ENCODE results near the gene CSPG4.
"Not testable (repeated sequence)": the region's sequence is repeated elsewhere in the genome, so short reads cannot be mapped to it uniquely, and the experiment has no call there.

The CSPG4 gene

DNA sequence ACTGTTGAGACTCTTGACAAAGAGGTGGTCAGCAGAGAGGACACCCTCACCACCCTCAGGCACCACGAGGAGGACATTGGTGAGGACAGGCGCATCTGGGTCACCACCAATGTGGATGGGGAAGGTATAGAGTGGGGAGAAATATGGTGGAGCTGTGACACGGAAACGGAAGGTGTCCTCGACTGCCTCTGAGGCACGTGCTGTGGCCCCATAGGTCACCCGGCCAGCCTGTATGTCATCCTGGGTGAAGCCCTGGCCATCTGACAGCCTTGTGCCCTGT lies 24.4 kb downstream of the CSPG4 start:
- no peak for DNase-seq (ENCODE audit: low read depth, low spot score)

GRCh38 chr15:75687486-75688277 lies 25.0 kb downstream of the CSPG4 start:
- DNase-seq (ENCODE audit: low read depth, low spot score), result no peak

- peak; percentile 34 for DNase-seq (ENCODE audit: low read depth, low spot score)
Measured at GRCh38 chr15:75686212-75686642, 26.4 kb downstream of the CSPG4 start.

GRCh38 chr15:75685195-75685594 lies 27.5 kb downstream of the CSPG4 start:
- DNase-seq (ENCODE audit: low read depth, low spot score), result no peak

DNA sequence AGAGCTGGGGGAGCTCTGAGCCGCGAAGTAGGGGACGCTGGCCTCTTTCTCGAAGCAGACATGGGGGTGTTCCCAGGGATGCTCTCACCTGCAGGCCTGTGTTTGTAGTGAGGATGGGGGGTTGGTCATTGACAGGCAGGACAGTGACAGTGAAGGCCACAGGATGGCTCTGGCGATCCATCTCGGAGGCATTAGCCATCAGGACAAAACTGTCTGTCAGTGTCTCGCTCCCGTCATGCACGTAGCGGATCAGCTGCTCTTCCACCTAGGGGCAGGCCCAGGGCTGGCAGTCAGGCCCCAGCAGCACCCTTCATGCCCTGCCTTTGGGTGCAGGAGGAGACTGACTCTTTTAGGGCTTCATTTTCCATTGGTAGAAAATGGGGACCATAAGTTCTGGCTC lies 28.0 kb downstream of the CSPG4 start:
- DNase-seq (ENCODE audit: low read depth, low spot score), result no peak

DNA sequence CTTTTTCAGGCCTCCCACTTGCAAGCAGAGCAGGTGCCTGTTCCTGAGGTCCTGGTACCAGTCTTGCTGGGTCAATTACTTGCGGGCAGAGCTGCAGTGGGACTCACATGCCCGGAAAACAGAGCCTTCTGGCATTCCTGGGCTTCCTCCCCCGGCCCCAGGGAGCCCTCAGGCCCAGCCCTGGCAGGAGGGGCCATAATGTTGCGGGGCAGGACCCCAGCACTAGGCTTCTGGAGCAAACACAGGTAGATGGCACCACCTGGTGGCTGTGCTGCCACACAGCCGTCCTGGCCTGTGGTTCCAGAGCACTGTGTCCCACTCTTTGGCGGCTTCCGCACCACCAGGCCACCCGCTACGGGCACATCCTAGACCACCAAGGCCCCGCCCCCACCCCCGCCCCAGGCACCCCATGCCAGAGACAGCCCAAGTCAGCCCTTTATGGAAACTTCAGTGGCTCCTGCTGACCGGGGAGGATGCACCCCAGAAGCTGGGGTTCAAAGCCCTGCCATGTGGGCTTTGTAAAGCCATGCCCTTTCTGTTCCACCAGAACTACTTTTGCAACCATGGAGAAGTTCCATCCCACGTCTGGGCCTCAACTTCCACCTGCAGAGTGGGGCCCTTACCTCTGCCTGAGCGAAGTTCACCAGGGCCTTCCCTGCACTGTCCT lies 28.9 kb downstream of the CSPG4 start:
- DNase-seq (ENCODE audit: low read depth, low spot score), result peak; percentile 18

- no peak for DNase-seq (ENCODE audit: low read depth, low spot score)
Measured at GRCh38 chr15:75682181-75683135, 30.2 kb downstream of the CSPG4 start.

- DNase-seq (ENCODE audit: low read depth, low spot score), result no peak
Measured at GRCh38 chr15:75680007-75680789, 32.5 kb downstream of the CSPG4 start.

- not testable (repeated sequence) for DNase-seq (ENCODE audit: low read depth, low spot score)
Measured at GRCh38 chr15:75678324-75678690, 34.3 kb downstream of the CSPG4 start.

DNA sequence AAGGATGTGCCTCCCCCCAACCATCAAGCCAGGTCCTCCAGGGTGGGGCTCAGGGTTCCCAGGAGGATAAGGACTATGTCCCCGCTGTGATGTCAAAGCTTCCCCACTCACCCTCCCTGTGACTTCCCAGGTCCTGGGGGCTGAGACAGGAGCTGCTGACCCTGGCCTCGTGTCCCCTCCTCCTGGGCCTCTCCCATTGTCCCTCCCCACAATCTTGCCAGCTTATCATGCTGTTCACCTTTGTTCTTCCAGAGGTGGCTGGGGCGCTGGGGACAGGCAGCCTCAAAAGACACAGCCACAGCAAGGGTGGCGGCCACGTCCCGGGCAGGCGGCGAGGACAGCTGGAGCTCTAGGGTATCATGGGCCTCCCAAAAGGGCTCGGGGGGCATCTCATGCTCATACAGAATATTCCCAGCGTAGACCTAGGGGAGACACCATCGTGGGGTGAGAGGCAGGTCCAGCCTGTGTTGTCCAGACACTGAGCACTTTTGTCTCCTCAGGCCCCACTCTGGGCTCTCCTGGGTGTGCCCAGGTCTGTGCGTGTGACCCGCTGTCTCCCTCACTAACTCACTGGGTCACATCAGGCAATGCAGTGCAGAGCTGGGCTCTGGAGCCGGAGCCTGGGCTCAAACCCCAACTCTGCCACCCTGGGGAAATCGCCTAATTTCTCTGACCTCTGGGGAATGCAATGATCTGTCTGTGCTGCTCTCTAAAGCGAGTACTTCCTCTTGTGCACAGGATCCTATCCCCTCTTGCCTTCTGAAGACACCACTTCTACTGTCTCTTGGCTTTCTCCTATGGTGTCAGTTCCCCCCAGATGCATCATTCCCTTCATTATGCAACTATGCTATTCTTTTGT lies 35.0 kb downstream of the CSPG4 start:
- DNase-seq (ENCODE audit: low read depth, low spot score), result no peak

DNA sequence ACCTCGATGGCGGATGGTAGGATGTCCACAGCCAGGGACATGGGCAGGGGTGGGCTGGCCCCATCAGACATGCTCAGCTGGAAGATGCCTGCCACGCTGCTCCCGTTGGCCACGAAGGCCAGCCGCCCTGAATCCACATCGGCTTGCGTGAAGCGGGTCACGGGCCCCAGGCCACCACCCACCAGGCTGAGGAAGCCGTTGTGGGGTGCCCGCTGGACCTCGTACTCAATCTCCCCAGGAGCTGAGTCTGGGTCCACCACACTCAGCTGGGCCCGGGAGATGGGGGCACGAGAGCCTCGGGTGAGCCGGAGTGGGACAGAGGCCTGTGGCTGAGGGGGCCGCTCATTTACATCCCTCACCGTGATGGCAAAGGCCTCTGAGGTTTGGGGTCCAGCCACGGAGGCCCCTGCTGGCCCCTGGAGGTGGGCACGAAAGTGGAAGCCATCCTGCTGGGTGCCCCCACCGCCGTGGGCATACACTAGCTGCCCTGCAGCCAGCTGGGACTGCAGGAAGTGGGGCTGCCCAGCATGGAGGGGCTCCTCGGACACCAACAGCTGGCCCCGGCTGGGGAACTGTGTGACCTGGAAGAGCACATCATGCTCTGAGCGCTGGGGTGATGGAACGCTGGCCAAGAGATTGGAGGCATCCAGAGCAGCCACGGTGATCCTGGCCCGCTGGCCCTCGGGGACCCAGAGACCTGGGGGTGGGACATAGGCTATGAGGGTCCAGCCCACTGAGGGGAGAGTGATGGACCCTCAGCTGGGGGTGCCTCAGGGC lies 35.8 kb downstream of the CSPG4 start:
- no peak for DNase-seq (ENCODE audit: low read depth, low spot score)

DNA sequence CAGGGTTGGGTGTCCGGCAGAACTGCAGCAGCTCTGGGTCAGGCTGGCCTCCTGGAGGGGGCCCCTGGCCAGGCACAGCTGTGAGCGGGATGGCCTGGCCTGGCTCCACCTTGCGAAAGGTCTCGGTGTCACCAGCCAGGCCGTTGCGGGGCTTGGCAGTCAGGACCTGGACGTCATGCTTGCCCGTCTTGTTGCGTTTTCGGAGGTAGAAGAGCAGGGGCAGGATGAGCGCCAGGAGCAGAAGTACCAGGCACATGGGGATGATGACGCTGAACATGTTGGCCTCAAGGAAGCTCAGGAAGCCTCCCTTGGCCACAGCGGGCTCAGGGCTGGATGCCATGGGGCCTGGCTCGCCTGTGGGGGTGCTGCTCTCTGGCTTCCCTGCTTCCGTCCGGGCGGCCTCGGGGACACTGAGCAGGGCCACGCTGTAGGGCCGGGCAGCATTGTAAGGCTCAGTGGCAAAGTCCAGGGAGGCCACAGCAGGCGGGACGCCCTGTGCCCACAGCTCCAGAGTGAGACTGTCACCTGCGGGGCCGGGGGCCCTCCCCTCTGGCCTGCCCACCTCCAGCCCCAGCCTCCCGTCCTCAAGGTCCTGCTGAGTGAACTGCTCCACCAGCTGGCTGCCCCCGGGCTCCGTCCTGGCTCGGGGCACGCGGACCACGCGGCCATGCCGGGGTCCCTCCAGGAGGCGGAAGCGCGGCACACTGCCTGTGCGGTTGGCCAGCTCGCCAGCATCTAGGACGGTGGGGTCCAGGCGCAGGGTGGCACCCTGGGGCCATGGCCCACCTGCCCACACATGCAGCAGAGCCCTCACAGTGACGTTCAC lies 36.9 kb downstream of the CSPG4 start:
- no peak for DNase-seq (ENCODE audit: low read depth, low spot score)

GRCh38 chr15:75674366-75674765 lies 38.3 kb downstream of the CSPG4 start:
- DNase-seq (ENCODE audit: low read depth, low spot score), result no peak

DNA sequence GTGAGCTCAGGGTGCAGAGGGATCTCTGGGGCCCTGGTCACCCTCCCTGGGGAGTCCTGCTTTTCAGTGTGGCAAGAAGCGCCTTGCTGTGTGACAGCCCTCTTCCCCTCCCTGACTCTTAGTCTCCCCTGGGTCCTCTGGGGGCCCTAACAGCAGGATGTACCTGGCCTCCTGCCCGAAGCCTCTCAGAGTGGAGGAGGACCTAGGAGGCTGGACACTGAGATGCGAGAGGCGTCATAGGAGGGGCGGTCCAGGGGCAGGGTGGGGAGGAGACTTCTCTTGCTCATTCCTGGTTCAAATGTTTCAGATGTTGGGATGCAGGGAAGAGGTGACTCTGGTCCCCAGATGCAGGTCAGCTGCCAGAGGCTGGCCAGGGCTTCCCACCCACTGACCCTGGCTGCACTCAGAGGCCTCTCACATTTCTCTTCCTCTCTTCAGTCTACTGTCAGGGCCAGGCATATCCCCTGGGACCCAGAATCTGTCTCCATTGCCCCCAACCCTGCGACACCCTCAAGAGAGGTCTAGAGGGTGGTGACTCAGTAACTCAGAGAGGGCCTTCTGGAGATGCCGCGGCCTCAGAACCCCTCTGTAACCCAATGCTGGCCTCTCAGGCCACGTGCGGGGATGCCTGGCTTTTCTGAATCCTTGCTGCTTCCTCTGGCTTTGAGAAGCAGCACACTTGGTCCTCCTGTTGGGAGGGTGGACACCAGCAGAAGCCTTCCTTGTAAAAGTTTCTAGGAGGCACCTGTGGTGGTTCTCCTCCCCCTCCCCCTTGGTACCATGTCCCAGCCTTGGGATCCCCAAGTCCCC lies 39.0 kb downstream of the CSPG4 start:
- no peak for DNase-seq (ENCODE audit: low read depth, low spot score)

- DNase-seq (ENCODE audit: low read depth, low spot score), result no peak
Measured at GRCh38 chr15:75672646-75673425, 39.8 kb downstream of the CSPG4 start.

- DNase-seq (ENCODE audit: low read depth, low spot score), result no peak
Measured at GRCh38 chr15:75671730-75672602, 40.7 kb downstream of the CSPG4 start.

Measured in activated CD4-positive, CD25-positive, alpha-beta regulatory T cell treated with anti-CD3 and anti-CD28 coated beads, Interleukin-2, amount 50 U/mL, for 16 hours (primary cell).